Kidney epithelial cell (primary cell): ENCODE measurements around the gene DNPH1. TPM values are rescaled to one million over a fixed set of nuclear protein-coding genes. Genes with fewer than 3 reads are reported as not detected.

ENCODE experiments used
- DNase-seq: peaks from one replicate; pipeline ENCODE4 v3.0.0-alpha.2; 2010; ENCODE audit warnings: low read depth
- H3K27me3 ChIP-seq: 2 replicates; pipeline ENCODE4 v1.6.0; 2011; ENCODE audit warnings: low read length; ENCODE audit not compliant: control insufficient read depth, insufficient read depth
- H3K36me3 ChIP-seq: 2 replicates; pipeline ENCODE4 v1.5.1; 2011; ENCODE audit warnings: low read length; ENCODE audit not compliant: control insufficient read depth, insufficient read depth
- H3K4me3 ChIP-seq: 2 replicates; pipeline ENCODE4 v1.5.1; 2011; ENCODE audit warnings: low read depth, mild to moderate bottlenecking, control low read depth, low read length
- total RNA-seq: library from RNA; depleted of rRNA; stranded (reverse); fragments of >200 nt; gene quantifications from 2 replicates; pipeline ENCODE4 v1.2.3, GENCODE V29; 2015
- TF ChIP-seq, protein P1 (sequence below): IDR thresholded peaks from 2 replicates; pipeline ENCODE4 v1.5.1; 2011; ENCODE audit warnings: mild to moderate bottlenecking, moderate library complexity, low read length, control low read depth, inconsistent platforms; ENCODE audit not compliant: insufficient read depth, poor library complexity, severe bottlenecking

Gene DNPH1
- total RNA-seq, 1 donor from 2014 or later = 284 TPM

DNA sequence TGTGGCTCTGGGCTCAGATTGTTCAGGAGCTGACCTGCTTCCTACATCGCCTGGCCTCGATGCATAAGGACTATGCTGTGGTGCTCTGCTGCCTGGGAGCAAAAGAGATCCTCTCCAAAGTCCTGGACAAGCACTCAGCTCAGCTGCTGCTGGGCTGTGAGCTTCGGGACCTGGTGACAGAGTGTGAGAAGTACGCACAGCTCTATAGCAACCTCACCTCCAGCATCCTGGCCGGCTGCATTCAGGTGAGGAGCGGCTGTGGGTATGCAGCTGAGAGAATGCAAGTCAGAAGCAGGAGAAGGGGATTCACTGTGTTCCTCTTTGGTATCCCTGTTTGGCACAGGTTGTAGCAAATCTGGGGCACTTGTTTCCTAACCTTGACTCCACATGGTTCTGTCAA is 29.4 kb downstream of the DNPH1 start:
- TF ChIP-seq, protein P1, sequence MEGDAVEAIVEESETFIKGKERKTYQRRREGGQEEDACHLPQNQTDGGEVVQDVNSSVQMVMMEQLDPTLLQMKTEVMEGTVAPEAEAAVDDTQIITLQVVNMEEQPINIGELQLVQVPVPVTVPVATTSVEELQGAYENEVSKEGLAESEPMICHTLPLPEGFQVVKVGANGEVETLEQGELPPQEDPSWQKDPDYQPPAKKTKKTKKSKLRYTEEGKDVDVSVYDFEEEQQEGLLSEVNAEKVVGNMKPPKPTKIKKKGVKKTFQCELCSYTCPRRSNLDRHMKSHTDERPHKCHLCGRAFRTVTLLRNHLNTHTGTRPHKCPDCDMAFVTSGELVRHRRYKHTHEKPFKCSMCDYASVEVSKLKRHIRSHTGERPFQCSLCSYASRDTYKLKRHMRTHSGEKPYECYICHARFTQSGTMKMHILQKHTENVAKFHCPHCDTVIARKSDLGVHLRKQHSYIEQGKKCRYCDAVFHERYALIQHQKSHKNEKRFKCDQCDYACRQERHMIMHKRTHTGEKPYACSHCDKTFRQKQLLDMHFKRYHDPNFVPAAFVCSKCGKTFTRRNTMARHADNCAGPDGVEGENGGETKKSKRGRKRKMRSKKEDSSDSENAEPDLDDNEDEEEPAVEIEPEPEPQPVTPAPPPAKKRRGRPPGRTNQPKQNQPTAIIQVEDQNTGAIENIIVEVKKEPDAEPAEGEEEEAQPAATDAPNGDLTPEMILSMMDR = no peak
- Histone ChIP-seq H3K27me3 (no peaks in the 10 kb centered on the region), H3K36me3 (no peaks in the 10 kb centered on the region), H3K4me3 (no peak overlapping the region)
- no peak for DNase-seq

DNA sequence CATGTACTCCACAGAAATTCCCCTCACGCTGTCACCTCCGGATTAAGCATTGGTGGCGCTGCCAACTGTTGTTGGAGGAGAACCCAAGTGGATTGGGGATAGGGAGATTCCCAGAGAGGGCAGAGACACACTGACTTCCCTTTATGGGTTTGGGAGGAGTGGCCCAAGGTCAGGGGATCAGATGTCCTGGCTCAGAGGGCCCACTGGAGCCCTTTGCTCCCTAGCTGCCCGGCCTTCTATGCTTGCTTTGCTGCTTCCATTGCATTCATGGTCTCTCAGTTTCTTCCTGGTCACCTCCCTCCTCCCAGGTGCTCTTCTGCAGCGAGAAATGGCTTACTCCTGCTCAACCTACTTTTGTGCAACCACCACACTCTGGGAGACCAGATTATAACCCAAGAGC is 32.9 kb downstream of the DNPH1 start:
- no peak for DNase-seq
- no peak overlapping the region for H3K4me3 ChIP-seq
- no peaks in the 10 kb centered on the region for H3K27me3 ChIP-seq
- no peaks in the 10 kb centered on the region for H3K36me3 ChIP-seq
- TF ChIP-seq, protein P1 = no peak

- TF ChIP-seq, protein P1 = no peak
- DNase-seq = no peak
- Histone ChIP-seq H3K27me3 (no peaks in the 10 kb centered on the region), H3K36me3 (no peaks in the 10 kb centered on the region), H3K4me3 (no peak overlapping the region)
Measured at GRCh38 chr6:43193929-43194328, 35.4 kb downstream of the DNPH1 start.

DNA sequence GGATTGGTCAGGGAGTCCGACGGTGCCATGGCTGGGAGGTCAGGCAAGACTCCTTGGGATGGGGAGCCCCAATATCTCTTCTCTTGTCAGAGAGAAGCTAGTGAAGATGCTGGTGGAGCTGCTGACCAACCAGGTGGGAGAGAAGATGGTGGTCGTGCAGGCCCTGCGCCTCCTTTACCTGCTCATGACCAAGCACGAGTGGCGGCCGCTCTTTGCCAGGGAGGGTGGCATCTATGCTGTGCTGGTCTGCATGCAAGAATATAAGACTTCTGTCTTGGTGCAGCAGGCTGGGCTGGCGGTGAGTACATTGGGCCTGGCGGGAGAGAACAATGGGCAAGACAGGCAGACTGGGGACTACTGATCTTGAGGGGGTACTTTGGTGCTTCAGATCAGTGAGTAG is 36.4 kb downstream of the DNPH1 start:
- no peak overlapping the region for H3K4me3 ChIP-seq
- H3K27me3 ChIP-seq = no peaks in the 10 kb centered on the region
- TF ChIP-seq, protein P1 = no peak
- H3K36me3 ChIP-seq = no peaks in the 10 kb centered on the region
- DNase-seq = no peak

GRCh38 chr6:43189776-43190304 is 39.4 kb downstream of the DNPH1 start:
- no peak for DNase-seq
- H3K27me3 ChIP-seq = no peaks in the 10 kb centered on the region
- peaks cover 3% of the 10 kb centered on the region for H3K36me3 ChIP-seq
- TF ChIP-seq, protein P1 = no peak
- H3K4me3 ChIP-seq = no peak overlapping the region

DNA sequence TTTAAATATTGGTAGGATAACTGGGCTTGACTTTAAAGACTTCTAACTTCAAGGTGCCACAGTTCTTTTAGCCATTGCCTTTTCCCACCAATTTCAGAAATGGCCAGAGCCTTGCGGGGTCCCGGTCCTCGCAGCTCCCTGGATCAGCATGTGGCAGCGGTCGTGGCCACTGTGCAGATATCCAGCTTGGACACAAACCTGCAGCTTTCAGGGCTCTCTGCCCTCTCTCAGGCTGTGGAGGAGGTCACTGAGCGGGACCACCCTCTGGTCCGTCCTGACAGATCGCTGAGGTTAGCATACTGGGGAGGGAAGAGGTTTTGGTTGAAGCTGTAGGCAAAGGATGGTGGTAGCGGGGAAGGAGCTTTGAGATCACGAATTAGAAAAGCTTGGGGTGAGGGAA is 40.9 kb downstream of the DNPH1 start:
- TF ChIP-seq, protein P1 = no peak
- H3K36me3 ChIP-seq = peaks cover 3% of the 10 kb centered on the region
- DNase-seq = no peak
- H3K4me3 ChIP-seq = no peak overlapping the region
- H3K27me3 ChIP-seq = no peaks in the 10 kb centered on the region
